ENCODE measurements around the gene CILP2.

The CILP2 gene

GRCh38 chr19:19588546-19588945, 50.5 kb downstream of the CILP2 start:
- H3K4me1 ChIP-seq (ENCODE audit: control insufficient read depth, low read length): peaks cover 7% of the 10 kb centered on the region
- H3K79me2 ChIP-seq (ENCODE audit: control insufficient read depth, low read length): no peaks in the 10 kb centered on the region
- no peaks in the 10 kb centered on the region for H3K36me3 ChIP-seq (ENCODE audit: control insufficient read depth, low read length)
- TF ChIP-seq EZH2phosphoT487 (IDR thresholded peaks at IDR 0.05; ENCODE audit: borderline replicate concordance, low read length) (no peak), CTCF (IDR thresholded peaks at IDR 0.05; ENCODE audit: low read depth, low read length, poor library complexity, severe bottlenecking) (no peak)
- H3K4me3 ChIP-seq (ENCODE audit: low read length): no peak overlapping the region
- no peaks in the 10 kb centered on the region for H3K27me3 ChIP-seq (ENCODE audit: control insufficient read depth, low read length)
- H3K9me3 ChIP-seq (ENCODE audit: control insufficient read depth, insufficient read depth, low read length): no peaks in the 10 kb centered on the region
- H3K27ac ChIP-seq (ENCODE audit: low read depth, low read length): no peak overlapping the region
- H3K9me2 ChIP-seq (replicated peaks; ENCODE audit: control insufficient read depth, low read length): no peaks in the 10 kb centered on the region
- H3K4me2 ChIP-seq (ENCODE audit: low read length): no peak overlapping the region
- no peaks in the 10 kb centered on the region for H4K20me1 ChIP-seq (ENCODE audit: control insufficient read depth, insufficient read depth, low read depth, low read length)
- H3F3A ChIP-seq (ENCODE audit: control insufficient read depth, insufficient read depth): no peaks in the 10 kb centered on the region

GRCh38 chr19:19591133-19591825, 53.2 kb downstream of the CILP2 start:
- Histone ChIP-seq H3F3A (ENCODE audit: control insufficient read depth, insufficient read depth) (no peaks in the 10 kb centered on the region), H3K79me2 (ENCODE audit: control insufficient read depth, low read length) (no peaks in the 10 kb centered on the region), H3K4me2 (ENCODE audit: low read length) (no peak overlapping the region), H3K4me3 (ENCODE audit: low read length) (no peak overlapping the region), H4K20me1 (ENCODE audit: control insufficient read depth, insufficient read depth, low read depth, low read length) (no peaks in the 10 kb centered on the region), H3K27ac (ENCODE audit: low read depth, low read length) (no peak overlapping the region), H3K9me2 (replicated peaks; ENCODE audit: control insufficient read depth, low read length) (no peaks in the 10 kb centered on the region), H3K36me3 (ENCODE audit: control insufficient read depth, low read length) (no peaks in the 10 kb centered on the region), H3K4me1 (ENCODE audit: control insufficient read depth, low read length) (peaks cover 19% of the 10 kb centered on the region), H3K27me3 (ENCODE audit: control insufficient read depth, low read length) (no peaks in the 10 kb centered on the region), H3K9me3 (ENCODE audit: control insufficient read depth, insufficient read depth, low read length) (no peaks in the 10 kb centered on the region)
- TF ChIP-seq CTCF (IDR thresholded peaks at IDR 0.05; ENCODE audit: low read depth, low read length, poor library complexity, severe bottlenecking) (no peak), EZH2phosphoT487 (IDR thresholded peaks at IDR 0.05; ENCODE audit: borderline replicate concordance, low read length) (no peak)

- peaks cover 31% of the 10 kb centered on the region for H3K4me1 ChIP-seq (ENCODE audit: control insufficient read depth, low read length)
- no peaks in the 10 kb centered on the region for H3K27me3 ChIP-seq (ENCODE audit: control insufficient read depth, low read length)
- H3K4me3 ChIP-seq (ENCODE audit: low read length): no peak overlapping the region
- H3F3A ChIP-seq (ENCODE audit: control insufficient read depth, insufficient read depth): peaks cover 5% of the 10 kb centered on the region; the same call in 1 of the 2 replicates
- H3K9me3 ChIP-seq (ENCODE audit: control insufficient read depth, insufficient read depth, low read length): no peaks in the 10 kb centered on the region
- H4K20me1 ChIP-seq (ENCODE audit: control insufficient read depth, insufficient read depth, low read depth, low read length): no peaks in the 10 kb centered on the region
- no peak overlapping the region for H3K4me2 ChIP-seq (ENCODE audit: low read length)
- TF ChIP-seq CTCF (IDR thresholded peaks at IDR 0.05; ENCODE audit: low read depth, low read length, poor library complexity, severe bottlenecking) (no peak), EZH2phosphoT487 (IDR thresholded peaks at IDR 0.05; ENCODE audit: borderline replicate concordance, low read length) (no peak)
- H3K9me2 ChIP-seq (replicated peaks; ENCODE audit: control insufficient read depth, low read length): no peaks in the 10 kb centered on the region
- H3K79me2 ChIP-seq (ENCODE audit: control insufficient read depth, low read length): no peaks in the 10 kb centered on the region
- no peak overlapping the region for H3K27ac ChIP-seq (ENCODE audit: low read depth, low read length)
- H3K36me3 ChIP-seq (ENCODE audit: control insufficient read depth, low read length): peaks cover 5% of the 10 kb centered on the region
These were observed 54.6 kb downstream of the CILP2 start for GRCh38 chr19:19592690-19593089.

Measured in DOHH2 (cell line).